Mucosa of descending colon (tissue), 3 donors: Measurements from ENCODE around the gene PTTG1IP. TPM values are rescaled to one million over a fixed set of nuclear protein-coding genes. Genes with fewer than 3 reads are reported as not detected.

Experiments used
- ATAC-seq: fragments of 200-7000 bp; cut with Tn5 transposase; one replicate; pipeline ENCODE4 v1.9.1; 2020; ENCODE audit warnings: mild to moderate bottlenecking, moderate library complexity
- DNase-seq, 3 donors: peaks; one replicate each; pipeline ENCODE4 v3.0.0-alpha.2; 2020
- H3K36me3 ChIP-seq: fragments of 200-600 bp; one replicate; pipeline ENCODE4 v1.8.0; 2021; ENCODE audit warnings: low read depth, mild to moderate bottlenecking
- H3K4me1 ChIP-seq: fragments of 200-600 bp; one replicate; pipeline ENCODE4 v1.8.0; 2021; ENCODE audit warnings: low read depth, mild to moderate bottlenecking
- H3K4me3 ChIP-seq: fragments of 200-600 bp; one replicate; pipeline ENCODE4 v1.8.0; 2021; ENCODE audit warnings: mild to moderate bottlenecking
- H3K9me3 ChIP-seq: fragments of 200-600 bp; one replicate; pipeline ENCODE4 v1.8.0; 2021; ENCODE audit warnings: mild to moderate bottlenecking
- intact Hi-C, 2 donors: fragments of 100-400 bp; cut with DNase I in 1 of 2; cut with micrococcal nuclease in 1 of 2; formaldehyde crosslinking; loops; one replicate each; pipeline versions ENCODE4 v1.11.0 to v1.11.1; 2022; cut with DNase I, micrococcal nuclease
- total RNA-seq, 3 donors: library from RNA; stranded (reverse); fragmentation: NEBNext Ultra II Directional in 2 of 3; extraction: Animal tissue kit (Norgen Biotek cat#: 25700) in 2 of 3; gene quantifications; one replicate each; pipeline versions ENCODE4 v1.2.1 to v1.2.4, GENCODE V29; 2021 to 2023
- TF ChIP-seq, protein P1 (sequence below): fragments of 200-600 bp; IDR thresholded peaks from one replicate; pipeline ENCODE4 v1.8.0; 2022; ENCODE audit warnings: antibody characterized with exemption, mild to moderate bottlenecking
- donor health status: DM: no; HTN: no; CAD: no; lungs with moderate emphysema.
- donor health status: DM: no; HTN: no; CAD: no.
- donor health status: DM: no; HTN: yes; CAD: no.

PTTG1IP gene
- total RNA-seq, 3 donors from 2014 or later = 202 to 391 (median 286) TPM

GRCh38 chr21:44891631-44892031, 18.1 kb upstream of the PTTG1IP start:
- intact Hi-C loops = loop anchor here in 1 of 2 donors (5.0 kb wide), 1 partner anchor 41 kb away; no protein-coding TSS in a partner anchor
- DNase-seq = no peak

GRCh38 chr21:44890961-44891541, 17.6 kb upstream of the PTTG1IP start:
- Histone ChIP-seq H3K36me3 (no peaks in the 10 kb centered on the region), H3K9me3 (no peaks in the 10 kb centered on the region), H3K4me3 (no peak overlapping the region), H3K4me1 (no peaks in the 10 kb centered on the region)
- DNase-seq = peak in 1 of 3 donors; percentile 36
- no peak for ATAC-seq
- intact Hi-C loops = loop anchor here in 1 of 2 donors (5.0 kb wide), 1 partner anchor 41 kb away; no protein-coding TSS in a partner anchor
- TF ChIP-seq, protein P1, sequence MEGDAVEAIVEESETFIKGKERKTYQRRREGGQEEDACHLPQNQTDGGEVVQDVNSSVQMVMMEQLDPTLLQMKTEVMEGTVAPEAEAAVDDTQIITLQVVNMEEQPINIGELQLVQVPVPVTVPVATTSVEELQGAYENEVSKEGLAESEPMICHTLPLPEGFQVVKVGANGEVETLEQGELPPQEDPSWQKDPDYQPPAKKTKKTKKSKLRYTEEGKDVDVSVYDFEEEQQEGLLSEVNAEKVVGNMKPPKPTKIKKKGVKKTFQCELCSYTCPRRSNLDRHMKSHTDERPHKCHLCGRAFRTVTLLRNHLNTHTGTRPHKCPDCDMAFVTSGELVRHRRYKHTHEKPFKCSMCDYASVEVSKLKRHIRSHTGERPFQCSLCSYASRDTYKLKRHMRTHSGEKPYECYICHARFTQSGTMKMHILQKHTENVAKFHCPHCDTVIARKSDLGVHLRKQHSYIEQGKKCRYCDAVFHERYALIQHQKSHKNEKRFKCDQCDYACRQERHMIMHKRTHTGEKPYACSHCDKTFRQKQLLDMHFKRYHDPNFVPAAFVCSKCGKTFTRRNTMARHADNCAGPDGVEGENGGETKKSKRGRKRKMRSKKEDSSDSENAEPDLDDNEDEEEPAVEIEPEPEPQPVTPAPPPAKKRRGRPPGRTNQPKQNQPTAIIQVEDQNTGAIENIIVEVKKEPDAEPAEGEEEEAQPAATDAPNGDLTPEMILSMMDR = no peak

More at GRCh38 chr21:44891631-44892031, 18.1 kb upstream of the PTTG1IP start:
- ATAC-seq = no peak
- H3K36me3 ChIP-seq = no peaks in the 10 kb centered on the region
- TF ChIP-seq, protein P1 = no peak
- H3K4me3 ChIP-seq = no peak overlapping the region
- H3K9me3 ChIP-seq = no peaks in the 10 kb centered on the region
- no peaks in the 10 kb centered on the region for H3K4me1 ChIP-seq

DNA sequence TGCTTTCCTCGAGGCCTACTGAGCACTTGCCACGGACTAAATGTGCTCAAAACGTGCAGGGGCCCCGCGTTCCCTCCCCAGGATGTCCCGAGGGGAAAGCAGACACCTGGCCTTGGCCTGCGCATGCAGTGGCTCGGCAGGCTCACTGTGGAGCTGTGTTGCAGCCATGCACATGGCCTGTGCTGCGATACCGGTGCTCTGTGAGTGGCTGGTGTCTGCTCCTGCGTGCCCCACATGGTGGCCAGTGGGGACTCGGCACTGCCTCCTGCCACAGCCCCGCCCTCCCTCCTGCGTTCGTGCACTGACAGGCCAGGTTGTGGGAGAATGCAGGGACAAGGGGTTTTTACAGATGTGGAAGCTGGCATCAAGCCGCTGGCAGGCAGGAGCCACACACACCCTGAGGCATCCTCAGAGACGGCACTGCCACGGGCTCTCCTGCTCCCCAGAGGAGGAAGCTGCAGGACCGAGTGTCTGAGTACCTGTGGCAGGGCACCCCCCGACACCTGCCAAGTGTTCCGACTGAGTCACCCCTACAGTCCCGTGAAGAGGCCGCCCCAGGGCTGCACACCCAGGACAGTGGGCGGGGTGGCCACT, 16.9 kb upstream of the PTTG1IP start:
- Histone ChIP-seq H3K36me3 (no peaks in the 10 kb centered on the region), H3K4me3 (no peak overlapping the region), H3K4me1 (no peaks in the 10 kb centered on the region), H3K9me3 (no peaks in the 10 kb centered on the region)
- TF ChIP-seq, protein P1 = no peak
- intact Hi-C loops = loop anchor here in 1 of 2 donors (5.0 kb wide), 1 partner anchor 42 kb away; no protein-coding TSS in a partner anchor
- peak in 1 of 3 donors; percentile 39 for DNase-seq
- ATAC-seq = no peak

DNA sequence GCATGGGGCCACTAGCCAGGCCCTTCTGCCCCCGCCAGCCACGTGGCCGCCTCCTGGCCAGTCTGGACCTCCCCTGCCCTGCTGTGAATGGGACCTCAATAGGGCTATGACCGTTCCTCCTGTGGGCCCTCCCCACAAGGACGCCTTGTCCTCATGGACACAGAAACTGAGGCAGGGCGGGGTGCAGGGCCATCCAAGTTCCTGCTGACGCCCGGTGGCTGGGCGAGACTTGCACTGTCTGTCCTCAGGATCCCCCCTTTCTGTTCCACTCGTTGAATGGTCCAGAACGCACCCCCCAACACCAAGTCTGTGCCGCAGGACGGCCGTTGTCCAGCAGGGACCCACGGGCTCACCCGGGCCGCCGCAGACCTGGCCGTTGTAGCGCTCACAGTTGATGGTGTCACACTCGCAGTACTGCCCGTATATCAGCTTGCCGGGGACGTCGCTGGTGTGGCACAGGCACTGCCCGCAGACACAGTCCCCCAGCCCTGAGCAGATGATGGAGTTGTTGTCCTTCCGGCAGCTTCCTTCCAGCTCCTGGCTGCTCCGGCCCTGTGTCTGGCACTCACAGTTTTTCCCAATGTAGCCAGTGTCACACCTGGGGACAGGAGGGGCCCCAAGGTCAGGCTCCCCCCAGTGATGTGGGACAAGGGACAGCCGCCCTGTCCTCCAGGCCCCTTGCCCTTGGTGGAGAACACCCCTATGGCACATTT, 16.3 kb upstream of the PTTG1IP start:
- DNase-seq = peak in 1 of 3 donors; percentile 39
- Histone ChIP-seq H3K4me3 (no peak overlapping the region), H3K9me3 (no peaks in the 10 kb centered on the region), H3K36me3 (no peaks in the 10 kb centered on the region), H3K4me1 (no peaks in the 10 kb centered on the region)
- intact Hi-C loops = loop anchor here in 1 of 2 donors (5.0 kb wide), 1 partner anchor 43 kb away; no protein-coding TSS in a partner anchor
- no peak for ATAC-seq
- TF ChIP-seq, protein P1 = no peak

GRCh38 chr21:44888581-44889550, 15.4 kb upstream of the PTTG1IP start:
- TF ChIP-seq, protein P1 = no peak
- Histone ChIP-seq H3K9me3 (no peaks in the 10 kb centered on the region), H3K36me3 (no peaks in the 10 kb centered on the region), H3K4me3 (no peak overlapping the region), H3K4me1 (no peaks in the 10 kb centered on the region)
- ATAC-seq (no peak), DNase-seq (peak in 1 of 3 donors; percentile 48)
- intact Hi-C loops = no loop called here
